Transverse colon (tissue), 4 donors: ENCODE measurements around the gene NAA40. TPM values are rescaled to one million over a fixed set of nuclear protein-coding genes. Genes with fewer than 3 reads are reported as not detected.

ENCODE experiments used
- DNase-seq: peaks from one replicate; pipeline ENCODE4 v3.0.0-alpha.2; 2019
- H3K27ac ChIP-seq, 4 donors: fragments of 200-600 bp; sonication (generic); 2 replicates each; pipeline ENCODE4 v1.5.1; 2016 to 2018; ENCODE audit warnings: inconsistent platforms in 4 of 4
- H3K27me3 ChIP-seq: fragments of 200-600 bp; sonication (generic); 2 replicates; pipeline ENCODE4 v1.5.1; 2017; ENCODE audit warnings: inconsistent platforms
- H3K36me3 ChIP-seq, 4 donors: fragments of 200-600 bp; sonication (generic); 2 replicates each; pipeline ENCODE4 v1.5.1; 2017 to 2019; ENCODE audit warnings: inconsistent platforms in 4 of 4
- H3K4me1 ChIP-seq, 4 donors: fragments of 200-600 bp; sonication (generic); 2 replicates each; pipeline ENCODE4 v1.5.1; 2017 to 2020; ENCODE audit warnings: inconsistent platforms in 4 of 4
- H3K4me3 ChIP-seq, 4 donors: fragments of 200-600 bp; sonication (generic); 1 replicate in 1 of 4; 2 replicates in 3 of 4; pipeline versions ENCODE4 v1.5.1 to v1.6.1; 2017 to 2019; ENCODE audit warnings: inconsistent platforms in 4 of 4
- H3K9me3 ChIP-seq, 2 donors: fragments of 200-600 bp; sonication (generic); 2 replicates each; pipeline ENCODE4 v1.5.1; 2017 to 2019; ENCODE audit warnings: inconsistent platforms in 2 of 2
- CTCF ChIP-seq, 5 experiments: fragments of 200-600 bp in 3 of 5; fragments of 450-650 bp in 2 of 5; sonication (generic) in 3 of 5; IDR thresholded peaks; 1 replicate in 2 of 5; 2 replicates in 3 of 5; pipeline ENCODE4 v1.5.1; 2016 to 2017; ENCODE audit warnings: antibody characterized with exemption in 5 of 5, inconsistent platforms in 3 of 5, mild to moderate bottlenecking in 2 of 5, moderate library complexity in 1 of 5
- EP300 ChIP-seq: sonication (generic); formaldehyde crosslinking; IDR thresholded peaks from one replicate; pipeline ENCODE4 v1.6.1; 2017; ENCODE audit warnings: antibody characterized with exemption, low read depth
- POLR2A ChIP-seq: fragments of 450-650 bp; IDR thresholded peaks from one replicate; pipeline ENCODE4 v1.6.1; 2016; ENCODE audit warnings: antibody characterized with exemption, mild to moderate bottlenecking, moderate library complexity
- POLR2AphosphoS5 ChIP-seq, 3 donors: sonication (generic); formaldehyde crosslinking; IDR thresholded peaks; one replicate each; pipeline ENCODE4 v1.6.1; 2016; ENCODE audit warnings: antibody characterized with exemption in 3 of 3
- WGBS, 2 donors: methylation state at CpG; one replicate each; pipeline ENCODE4 v1.1.5; 2018; ENCODE audit warnings: low coverage in 1 of 2; 5-methylcytosine and 5-hydroxymethylcytosine counted together
- in situ Hi-C, 4 donors: fragments of 200-750 bp; cut with MboI; loops; one replicate each; pipeline versions ENCODE4 v1.15.0 to v1.15.1; 2017; ENCODE audit warnings: low sequenced_read_pairs in 3 of 4, low pct_ligation_motif_present in 1 of 4, low pct_unique_long_range_greater_than_20kb in 1 of 4
- intact Hi-C: fragments of 100-400 bp; cut with DNase I; formaldehyde crosslinking; loops from one replicate; pipeline ENCODE4 v1.15.1; 2023; ENCODE audit warnings: low total_unique reads
- total RNA-seq, 4 donors: library from RNA; depleted of rRNA; stranded (reverse); fragments of >200 nt; gene quantifications; one replicate each; pipeline ENCODE4 v1.1.0, GENCODE V29; 2016

NAA40 gene
- total RNA-seq, 4 donors from 2014 or later: 25.8 to 36.6 (median 34.3) TPM

GRCh38 chr11:63996512-63996911 lies 57.7 kb downstream of the NAA40 start:
- in situ Hi-C loops: loop anchor here in 3 of 4 donors (10.0 kb wide), 2 partner anchors 148 to 158 kb away; no protein-coding TSS in a partner anchor
- peaks cover 0 to 13% (median 6%) of the 10 kb centered on the region in 4 donors for H3K36me3 ChIP-seq
- DNase-seq: no peak
- H3K4me1 ChIP-seq: peaks cover 18 to 27% (median 22%) of the 10 kb centered on the region in 4 donors
- H3K27ac ChIP-seq: no peak overlapping the region
- intact Hi-C loops: no loop called here
- H3K27me3 ChIP-seq: no peaks in the 10 kb centered on the region
- WGBS, 2 donors: 75% methylated on average over 18 of the region's 18 CpGs; no CpG with 5 or more reads in 1 of the 2 donors
- no peak overlapping the region for H3K4me3 ChIP-seq
- H3K9me3 ChIP-seq: no peaks in the 10 kb centered on the region
- no peak for TF ChIP-seq POLR2A

- Histone ChIP-seq H3K4me3 (no peak overlapping the region), H3K4me1 (peaks cover 18 to 27% (median 22%) of the 10 kb centered on the region in 4 donors), H3K27me3 (no peaks in the 10 kb centered on the region), H3K27ac (no peak overlapping the region), H3K9me3 (no peaks in the 10 kb centered on the region), H3K36me3 (peaks cover 0 to 13% (median 6%) of the 10 kb centered on the region in 4 donors)
- in situ Hi-C loops: loop anchor here in 3 of 4 donors (10.0 kb wide), 2 partner anchors 148 to 158 kb away; no protein-coding TSS in a partner anchor
- no peak for TF ChIP-seq POLR2A
- TF ChIP-seq CTCF (IDR thresholded peaks at IDR 0.05): no peak
- no peak for TF ChIP-seq POLR2AphosphoS5 (IDR thresholded peaks at IDR 0.05)
- no peak for TF ChIP-seq EP300
- DNase-seq: no peak
- intact Hi-C loops: no loop called here
- WGBS, 2 donors: 94% methylated on average over 27 of the region's 27 CpGs; no CpG with 5 or more reads in 1 of the 2 donors
Observed at GRCh38 chr11:63997104-63997700, 58.4 kb downstream of the NAA40 start.

- in situ Hi-C loops (loop anchor here in 3 of 4 donors (10.0 kb wide), 2 partner anchors 147 to 157 kb away; no protein-coding TSS in a partner anchor), intact Hi-C loops (no loop called here)
- 74% methylated on average over 10 of the region's 11 CpGs; no CpG with 5 or more reads in 1 of the 2 donors for WGBS, 2 donors
- Histone ChIP-seq H3K36me3 (peaks cover 0 to 13% (median 6%) of the 10 kb centered on the region in 4 donors), H3K27ac (no peak overlapping the region), H3K27me3 (no peaks in the 10 kb centered on the region), H3K4me1 (peaks cover 18 to 27% (median 22%) of the 10 kb centered on the region in 4 donors), H3K4me3 (no peak overlapping the region), H3K9me3 (no peaks in the 10 kb centered on the region)
- TF ChIP-seq CTCF (IDR thresholded peaks at IDR 0.05) (no peak), POLR2A (no peak), POLR2AphosphoS5 (IDR thresholded peaks at IDR 0.05) (no peak), EP300 (no peak)
- DNase-seq: no peak
Observed at GRCh38 chr11:63997801-63998337, 59.1 kb downstream of the NAA40 start.

- H3K27me3 ChIP-seq: no peaks in the 10 kb centered on the region
- 82% methylated on average over 25 of the region's 54 CpGs; no CpG with 5 or more reads in 1 of the 2 donors for WGBS, 2 donors
- H3K36me3 ChIP-seq: peaks cover 0 to 13% (median 6%) of the 10 kb centered on the region in 4 donors
- no peak overlapping the region for H3K27ac ChIP-seq
- no peak for TF ChIP-seq CTCF (IDR thresholded peaks at IDR 0.05)
- no peak for TF ChIP-seq EP300
- TF ChIP-seq POLR2AphosphoS5 (IDR thresholded peaks at IDR 0.05): no peak
- TF ChIP-seq POLR2A: no peak
- H3K4me1 ChIP-seq: peaks cover 18 to 27% (median 22%) of the 10 kb centered on the region in 4 donors
- no peaks in the 10 kb centered on the region for H3K9me3 ChIP-seq
- DNase-seq: no peak
- H3K4me3 ChIP-seq: peak overlapping the region in 2 of 4 donors; percentile 29 to 47
- intact Hi-C loops: no loop called here
- in situ Hi-C loops: loop anchor here in 3 of 4 donors (10.0 kb wide), 2 partner anchors 146 to 156 kb away; no protein-coding TSS in a partner anchor
Observed at GRCh38 chr11:63998558-63999348, 60.0 kb downstream of the NAA40 start.
